Dendritic cell treated with granulocyte-macrophage colony-stimulating factor and Interleukin-4, amounts not matched to agents 40 ng/mL and 50 ng/mL, for 4 days (primary cell): ENCODE measurements around the gene FGF7.
"Not testable (repeated sequence)": the region's sequence is repeated elsewhere in the genome, so short reads cannot be mapped to it uniquely, and the experiment has no call there.

Experiments
- H3K27ac Mint-ChIP-seq: one replicate; pipeline ENCODE4 v1.8.0; 2022; ENCODE audit warnings: mild to moderate bottlenecking, mixed read lengths
- H3K27me3 Mint-ChIP-seq: one replicate; pipeline ENCODE4 v1.8.0; 2022; ENCODE audit warnings: mild to moderate bottlenecking, mixed read lengths
- H3K36me3 Mint-ChIP-seq: one replicate; pipeline ENCODE4 v1.8.0; 2022; ENCODE audit warnings: low read depth, mixed read lengths
- H3K4me1 Mint-ChIP-seq: one replicate; pipeline ENCODE4 v1.8.0; 2022; ENCODE audit warnings: low read depth, mixed read lengths
- H3K4me3 Mint-ChIP-seq: one replicate; pipeline ENCODE4 v1.8.0; 2022; ENCODE audit warnings: mild to moderate bottlenecking, moderate library complexity, mixed read lengths
- H3K9me3 Mint-ChIP-seq: one replicate; pipeline ENCODE4 v1.8.0; 2022; ENCODE audit warnings: mixed read lengths
- intact Hi-C: fragments of 100-400 bp; cut with micrococcal nuclease; formaldehyde crosslinking; loops from one replicate; pipeline ENCODE4 v1.15.0; 2022

FGF7 gene

DNA sequence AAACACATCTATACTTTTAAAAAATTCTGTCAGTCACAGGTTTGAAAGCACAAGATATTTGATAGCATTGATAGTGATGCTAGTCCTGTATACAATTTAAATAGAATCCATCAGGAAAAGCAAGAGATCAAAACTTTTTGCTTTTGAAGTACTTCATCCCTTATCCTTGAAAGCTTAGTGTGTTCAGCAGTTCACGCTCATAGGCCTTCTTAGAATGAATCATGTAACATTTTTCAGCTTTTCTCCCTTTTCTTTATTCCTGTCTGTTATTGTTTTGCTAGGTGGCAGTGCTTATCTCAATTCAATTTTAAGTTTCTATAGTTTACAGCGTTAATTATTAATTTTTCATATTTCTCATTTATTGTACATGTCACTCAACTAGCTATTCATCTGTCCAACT is 69.1 kb downstream of the FGF7 start:
- no peaks in the 10 kb centered on the region for H3K36me3 Mint-ChIP-seq
- peaks cover 13% of the 10 kb centered on the region for H3K4me1 Mint-ChIP-seq
- intact Hi-C loops = no loop called here
- H3K4me3 Mint-ChIP-seq = no peak overlapping the region
- H3K27ac Mint-ChIP-seq = no peak overlapping the region
- H3K9me3 Mint-ChIP-seq = no peaks in the 10 kb centered on the region
- H3K27me3 Mint-ChIP-seq = no peaks in the 10 kb centered on the region

DNA sequence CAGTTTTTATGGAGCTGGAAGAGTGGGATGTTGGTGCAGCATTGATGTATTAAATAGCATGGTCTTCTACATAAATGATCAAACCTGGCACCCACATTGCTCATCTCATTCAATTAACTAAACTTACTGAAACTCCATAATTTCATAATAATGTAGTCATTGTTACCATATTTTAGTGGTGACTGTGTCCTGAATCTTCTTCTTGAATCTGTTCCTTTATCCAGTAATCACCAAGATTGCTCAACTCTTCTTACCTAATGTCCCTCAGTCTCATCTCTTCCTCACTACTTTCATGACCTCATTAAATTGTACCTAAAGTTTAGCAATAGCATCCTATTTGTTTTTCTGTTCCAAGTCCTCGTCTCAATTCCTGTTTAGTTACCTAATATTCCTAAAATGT is 69.8 kb downstream of the FGF7 start:
- H3K9me3 Mint-ChIP-seq = no peaks in the 10 kb centered on the region
- H3K4me3 Mint-ChIP-seq = no peak overlapping the region
- H3K4me1 Mint-ChIP-seq = peaks cover 13% of the 10 kb centered on the region
- H3K27me3 Mint-ChIP-seq = no peaks in the 10 kb centered on the region
- H3K36me3 Mint-ChIP-seq = no peaks in the 10 kb centered on the region
- H3K27ac Mint-ChIP-seq = no peak overlapping the region
- intact Hi-C loops = no loop called here

DNA sequence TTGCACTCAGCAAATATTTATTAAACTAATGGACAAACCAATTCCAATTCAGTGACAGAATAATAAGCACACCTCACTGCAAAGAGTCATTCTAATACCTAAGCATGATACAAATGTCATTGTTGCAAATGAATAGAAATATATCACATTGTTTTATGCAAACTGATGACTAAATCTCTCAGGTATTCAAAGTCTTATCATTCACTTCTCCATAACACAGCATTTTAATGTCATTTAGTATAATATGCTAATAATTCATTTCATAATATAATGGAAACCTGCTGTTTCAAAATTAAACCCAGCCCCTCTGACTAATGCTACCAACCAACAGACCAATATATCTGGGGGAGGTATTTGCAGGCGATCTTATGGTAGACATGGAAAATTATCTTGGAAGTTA is 71.8 kb downstream of the FGF7 start:
- Mint-ChIP-seq H3K4me1 (peaks cover 13% of the 10 kb centered on the region), H3K36me3 (no peaks in the 10 kb centered on the region), H3K27me3 (no peaks in the 10 kb centered on the region), H3K9me3 (peaks cover 8% of the 10 kb centered on the region), H3K4me3 (no peak overlapping the region), H3K27ac (no peak overlapping the region)
- intact Hi-C loops = no loop called here

DNA sequence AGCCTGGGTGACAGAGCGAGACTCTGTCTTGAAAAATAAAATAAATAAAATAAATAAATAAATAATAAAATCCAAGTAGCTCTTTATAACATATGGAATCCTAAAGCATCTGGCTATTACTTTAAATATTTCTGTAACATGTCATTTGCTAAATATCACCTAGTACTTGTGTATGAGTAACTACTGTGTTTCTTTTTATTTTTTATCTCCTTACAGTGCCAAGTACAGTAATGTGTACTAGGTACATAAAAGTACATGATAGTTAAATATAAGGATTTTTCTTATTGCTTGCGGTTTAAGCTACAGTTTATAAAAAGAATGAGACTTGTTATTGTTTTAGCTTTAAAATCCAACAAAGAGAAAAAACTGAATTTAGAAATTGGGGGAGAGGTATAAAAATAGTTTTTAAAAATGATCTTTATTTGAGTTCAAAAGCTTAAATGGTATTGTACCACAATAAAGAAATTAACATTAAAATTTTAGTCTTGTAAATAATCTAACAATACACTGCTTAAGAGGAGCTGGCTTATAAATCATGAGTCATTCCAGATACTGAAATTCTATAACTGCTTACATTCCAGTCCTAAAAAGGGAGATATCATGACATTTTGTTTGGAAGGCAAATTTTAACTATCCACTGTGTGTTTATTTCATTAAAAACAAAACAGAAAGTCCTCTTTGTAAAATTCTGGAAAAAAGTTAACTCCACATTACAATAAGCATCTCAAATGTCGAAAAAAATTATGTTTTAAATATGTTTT is 73.1 kb downstream of the FGF7 start:
- intact Hi-C loops = no loop called here
- H3K9me3 Mint-ChIP-seq = peaks cover 15% of the 10 kb centered on the region
- no peak overlapping the region for H3K27ac Mint-ChIP-seq
- no peak overlapping the region for H3K4me3 Mint-ChIP-seq
- H3K4me1 Mint-ChIP-seq = peaks cover 8% of the 10 kb centered on the region
- H3K27me3 Mint-ChIP-seq = no peaks in the 10 kb centered on the region
- no peaks in the 10 kb centered on the region for H3K36me3 Mint-ChIP-seq

DNA sequence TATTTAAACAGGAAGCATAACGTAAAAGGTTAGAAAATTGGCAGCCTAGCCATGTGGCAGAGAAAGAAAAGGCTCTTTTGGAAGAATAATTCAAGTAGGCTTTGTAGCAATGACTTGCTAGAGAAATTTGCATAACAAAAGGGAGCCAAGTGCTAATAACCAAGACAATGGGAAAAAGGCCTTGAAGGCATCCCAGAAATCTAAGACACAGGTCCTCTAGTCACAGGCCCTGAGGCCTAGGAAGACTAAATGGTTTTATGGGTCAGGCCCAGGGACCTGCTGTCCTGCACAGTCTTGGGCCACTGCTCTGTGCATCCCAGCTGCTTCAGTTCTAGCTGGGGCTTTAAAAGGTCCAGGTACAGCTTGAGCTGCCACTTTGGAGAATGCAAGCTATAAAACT is 78.5 kb downstream of the FGF7 start:
- Mint-ChIP-seq H3K4me3 (no peak overlapping the region), H3K36me3 (no peaks in the 10 kb centered on the region), H3K9me3 (peaks cover 29% of the 10 kb centered on the region), H3K4me1 (no peaks in the 10 kb centered on the region), H3K27ac (no peak overlapping the region), H3K27me3 (no peaks in the 10 kb centered on the region)
- intact Hi-C loops = no loop called here

DNA sequence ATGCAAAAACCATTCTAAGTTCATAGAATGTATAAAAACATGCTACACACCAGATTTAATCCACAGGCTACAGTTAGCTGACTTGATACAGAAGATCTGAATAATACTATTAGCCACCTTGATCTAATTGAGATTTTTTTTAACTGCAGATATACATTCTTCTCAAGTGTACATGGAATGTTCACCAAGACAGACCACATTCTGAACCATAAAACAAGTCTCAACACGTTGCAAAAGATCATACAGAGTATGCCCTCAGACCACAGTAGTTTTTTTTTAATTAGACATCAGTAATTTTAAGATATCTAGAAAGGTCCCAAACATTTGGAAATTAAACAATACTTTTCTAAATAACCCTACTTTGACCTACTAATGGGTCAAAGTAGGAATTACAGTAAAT is 83.3 kb downstream of the FGF7 start:
- no peaks in the 10 kb centered on the region for H3K4me1 Mint-ChIP-seq
- no peaks in the 10 kb centered on the region for H3K27me3 Mint-ChIP-seq
- H3K36me3 Mint-ChIP-seq = no peaks in the 10 kb centered on the region
- intact Hi-C loops = no loop called here
- H3K9me3 Mint-ChIP-seq = peaks cover 13% of the 10 kb centered on the region
- no peak overlapping the region for H3K4me3 Mint-ChIP-seq
- no peak overlapping the region for H3K27ac Mint-ChIP-seq

DNA sequence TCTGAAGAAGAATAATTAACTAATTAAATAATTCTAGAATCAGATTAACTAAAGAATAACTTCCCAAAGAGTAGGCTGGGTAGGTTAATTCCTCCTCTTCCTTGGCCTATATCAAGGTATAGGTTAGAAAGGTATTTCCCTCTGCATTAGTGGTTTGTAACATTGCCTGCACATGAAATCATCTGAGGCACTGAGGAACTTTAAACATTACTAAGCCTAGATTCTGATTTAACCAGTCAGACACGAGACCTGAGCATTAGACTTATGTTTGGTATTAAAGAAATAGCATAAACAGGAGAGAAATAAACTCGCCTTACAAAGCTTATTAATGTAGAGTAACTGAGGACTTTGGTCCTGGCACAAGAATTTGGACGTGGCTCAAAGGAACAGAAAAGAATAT is 84.2 kb downstream of the FGF7 start:
- Mint-ChIP-seq H3K27me3 (no peaks in the 10 kb centered on the region), H3K4me3 (no peak overlapping the region), H3K36me3 (no peaks in the 10 kb centered on the region), H3K9me3 (peaks cover 7% of the 10 kb centered on the region), H3K27ac (no peak overlapping the region), H3K4me1 (no peaks in the 10 kb centered on the region)
- intact Hi-C loops = no loop called here

DNA sequence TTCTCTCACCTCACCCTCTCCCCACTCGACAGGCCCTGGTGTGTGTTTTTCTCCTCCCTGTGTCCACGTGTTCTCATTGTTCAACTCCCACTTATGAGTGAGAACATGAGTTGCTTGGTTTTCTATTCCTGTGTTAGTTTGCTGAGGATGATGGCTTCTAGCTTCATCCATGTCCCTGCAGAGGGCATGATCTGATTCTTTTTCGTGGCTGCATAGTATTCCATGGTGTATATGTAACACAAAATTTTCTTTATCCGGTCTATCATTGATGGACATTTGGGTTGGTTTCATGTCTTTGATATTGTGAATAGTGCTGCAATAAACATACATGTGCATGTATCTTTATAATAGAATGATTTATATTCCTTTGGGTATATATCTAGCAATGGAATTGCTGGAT is 89.7 kb downstream of the FGF7 start:
- H3K9me3 Mint-ChIP-seq, H3K4me3 Mint-ChIP-seq, intact Hi-C loops, H3K4me1 Mint-ChIP-seq, H3K27ac Mint-ChIP-seq, H3K36me3 Mint-ChIP-seq, H3K27me3 Mint-ChIP-seq: not testable (repeated sequence)

DNA sequence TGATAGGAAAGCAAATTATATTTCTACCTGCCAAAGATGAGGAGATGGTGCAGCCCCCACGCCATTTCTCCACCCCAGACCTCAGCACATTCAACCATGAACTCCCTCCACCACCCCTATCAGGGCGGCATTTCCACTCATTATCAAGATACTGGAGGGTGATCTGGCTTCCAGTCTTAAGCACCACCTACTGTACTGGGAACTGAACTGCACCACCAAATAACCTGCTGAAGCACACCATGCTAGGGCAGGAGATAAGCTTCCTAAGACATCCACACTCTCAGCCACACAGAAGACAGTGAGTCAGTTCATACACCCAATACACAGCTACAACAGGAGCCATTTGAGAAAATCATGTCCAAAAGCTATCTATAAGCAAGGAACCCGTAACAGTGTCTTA is 98.8 kb downstream of the FGF7 start:
- Mint-ChIP-seq H3K27ac (no peak overlapping the region), H3K4me3 (no peak overlapping the region), H3K4me1 (no peaks in the 10 kb centered on the region), H3K27me3 (no peaks in the 10 kb centered on the region), H3K36me3 (no peaks in the 10 kb centered on the region), H3K9me3 (peaks cover 72% of the 10 kb centered on the region)
- intact Hi-C loops = no loop called here

DNA sequence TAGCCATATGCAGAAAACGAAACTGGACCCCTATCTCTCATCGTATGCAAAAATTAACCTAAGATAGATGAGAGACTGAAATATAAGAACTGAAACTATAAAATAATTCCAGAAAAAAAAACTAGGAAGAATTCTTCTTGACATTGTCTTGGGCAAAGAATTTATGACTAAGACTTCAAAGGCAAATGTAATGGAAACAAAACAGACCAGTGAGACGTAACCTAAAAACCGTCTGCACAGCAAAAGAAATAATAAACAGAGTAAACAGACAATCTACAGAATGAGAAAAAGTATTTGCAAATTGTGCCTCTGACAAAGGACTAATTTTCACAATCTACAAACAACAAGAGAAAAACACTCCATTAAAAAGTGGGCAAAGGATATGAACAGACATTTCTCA is 105.2 kb downstream of the FGF7 start:
- Mint-ChIP-seq H3K4me3 (no peak overlapping the region), H3K9me3 (peaks cover 45% of the 10 kb centered on the region), H3K4me1 (no peaks in the 10 kb centered on the region), H3K36me3 (no peaks in the 10 kb centered on the region), H3K27me3 (no peaks in the 10 kb centered on the region), H3K27ac (no peak overlapping the region)
- intact Hi-C loops = no loop called here

DNA sequence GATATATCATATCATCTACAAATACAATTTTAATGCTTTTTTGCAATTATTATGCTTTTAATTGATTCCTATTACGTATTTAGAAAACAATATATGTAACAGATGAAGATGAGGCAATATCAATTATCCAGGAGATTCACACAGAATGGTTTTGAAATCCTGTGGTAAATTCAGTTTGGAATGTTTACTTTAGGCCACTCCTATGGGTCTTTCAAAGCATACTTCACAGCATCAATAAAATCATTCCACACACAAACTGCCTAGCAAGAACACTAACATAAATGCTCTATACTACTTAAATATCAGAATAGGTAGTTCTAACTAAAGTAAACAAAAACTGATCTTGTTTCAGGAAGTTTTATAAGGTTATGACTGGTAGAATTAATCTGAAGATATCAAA is 107.0 kb downstream of the FGF7 start:
- H3K27me3 Mint-ChIP-seq = no peaks in the 10 kb centered on the region

More for the DNA sequence above, 107.0 kb downstream of the FGF7 start:
- Mint-ChIP-seq H3K4me1 (no peaks in the 10 kb centered on the region), H3K9me3 (peaks cover 45% of the 10 kb centered on the region), H3K36me3 (no peaks in the 10 kb centered on the region), H3K4me3 (no peak overlapping the region), H3K27ac (no peak overlapping the region)
- intact Hi-C loops = no loop called here
